Heart left ventricle (tissue), 16 donors: Measurements from ENCODE around the gene CD34. TPM values are rescaled to one million over a fixed set of nuclear protein-coding genes. Genes with fewer than 3 reads are reported as not detected.

Source experiments
- ATAC-seq, 4 donors: fragments of 200-7000 bp; cut with Tn5 transposase; one replicate each; pipeline ENCODE4 v1.9.1; 2020 to 2022; ENCODE audit warnings: moderate library complexity in 4 of 4, mild to moderate bottlenecking in 3 of 4, moderate number of reproducible peaks in 1 of 4
- DNase-seq, 5 donors: peaks; one replicate each; pipeline ENCODE4 v3.0.0-alpha.2; 2020
- H3K27ac ChIP-seq, 12 donors: fragments of 200-600 bp; sonication (generic) in 4 of 12; one replicate each; pipeline versions ENCODE4 v1.5.0 to v1.8.0; 2016 to 2022; ENCODE audit warnings: mild to moderate bottlenecking in 2 of 12
- H3K27me3 ChIP-seq, 9 donors: fragments of 200-600 bp; sonication (generic) in 2 of 9; one replicate each; pipeline versions ENCODE4 v1.5.1 to v1.8.0; 2016 to 2022; ENCODE audit warnings: mild to moderate bottlenecking in 3 of 9
- H3K36me3 ChIP-seq, 9 donors: fragments of 200-600 bp; sonication (generic) in 2 of 9; one replicate each; pipeline versions ENCODE4 v1.5.0 to v1.8.0; 2018 to 2022; ENCODE audit warnings: mild to moderate bottlenecking in 2 of 9
- H3K4me1 ChIP-seq, 12 donors: fragments of 200-600 bp; sonication (generic) in 4 of 12; one replicate each; pipeline versions ENCODE4 v1.5.0 to v1.8.0; 2016 to 2022; ENCODE audit warnings: mild to moderate bottlenecking in 3 of 12
- H3K4me3 ChIP-seq, 12 donors: fragments of 200-600 bp; sonication (generic) in 4 of 12; one replicate each; pipeline versions ENCODE4 v1.5.0 to v1.8.0; 2017 to 2022; ENCODE audit warnings: mild to moderate bottlenecking in 9 of 12, moderate library complexity in 4 of 12
- H3K9me3 ChIP-seq, 12 donors: fragments of 200-600 bp; sonication (generic) in 4 of 12; one replicate each; pipeline versions ENCODE4 v1.5.0 to v1.8.0; 2016 to 2022; ENCODE audit warnings: mild to moderate bottlenecking in 1 of 12
- POLR2A ChIP-seq, 2 donors: fragments of 450-650 bp; IDR thresholded peaks; one replicate each; pipeline ENCODE4 v1.6.1; 2017; ENCODE audit warnings: antibody characterized with exemption in 2 of 2, mild to moderate bottlenecking in 2 of 2, moderate library complexity in 2 of 2
- WGBS, 4 donors: extraction: QIAGEN DNeasy Blood & Tissue Kit in 2 of 4; methylation state at CpG; one replicate each; pipeline versions ENCODE4 v1.1.5 to v1.1.7; 2013 to 2018; 5-methylcytosine and 5-hydroxymethylcytosine counted together
- intact Hi-C, 10 donors: fragments of 100-400 bp; cut with DNase I; formaldehyde crosslinking; loops; one replicate each; pipeline versions ENCODE4 v1.11.1 to v1.14.2; 2022
- polyA plus RNA-seq, 2 donors: library from polyadenylated mRNA; stranded (reverse); fragments of 200-250 nt; gene quantifications; one replicate each; pipeline ENCODE4 v1.2.3, GENCODE V29; 2013
- total RNA-seq, 9 donors: library from RNA; depleted of rRNA in 2 of 9; stranded (reverse); fragments of >200 nt in 2 of 9; fragmentation: NEBNext Ultra II Directional in 3 of 9; extraction: Animal tissue kit (Norgen Biotek cat#: 25700) in 3 of 9; gene quantifications; one replicate each; pipeline versions ENCODE4 v1.1.0 to v1.2.4, GENCODE V29; 2016 to 2023
- TF ChIP-seq, protein P1 (sequence below), 12 donors: fragments of 200-600 bp; sonication (generic) in 4 of 12; IDR thresholded peaks; one replicate each; pipeline versions ENCODE4 v1.5.0 to v1.8.0; 2018 to 2022; ENCODE audit warnings: antibody characterized with exemption in 12 of 12, mild to moderate bottlenecking in 5 of 12
- donor health status: ischemic (EF 13 %, LVEDD 7.1; RV severe dilation, severe dysfunction).
- donor health status: healthy with polysubstance abuse.
- donor health status: DM: no; HTN: yes; CAD: no.
- donor health status: DM: no; HTN: no; CAD: no.
- donor health status: ischemic (EF 25% LVEDD 6.9; RV normal size, moderate dysfunction).
- donor health status: ischemic (EF 25% LVEDD 5.7; RV mildly dilated, moderate dysfunction).
- donor health status: healthy.
- donor health status: DM: yes; HTN: yes; CAD: no.
- donor health status: ischemic (EF 35%, LVEDD 5.7; RV mildly dilated, moderate dysfunction).
- donor health status: nonischemic (EF 11% LVEDD 7.7; RV severe dilation, severe dysfunction).
- donor health status: DM: yes; HTN: yes; CAD: no.
- donor health status: PGD.
- donor health status: ischemic (EF 29% LVEDD 5.4; RV normal size, mild dysfunction).
- donor health status: nonischemic (EF 23%, LVEDD 6.1; RV moderate dilation, normal function).

CD34 gene
- total and polyA plus RNA-seq, 11 donors = 37.4 to 103 (median 63.0) TPM

DNA sequence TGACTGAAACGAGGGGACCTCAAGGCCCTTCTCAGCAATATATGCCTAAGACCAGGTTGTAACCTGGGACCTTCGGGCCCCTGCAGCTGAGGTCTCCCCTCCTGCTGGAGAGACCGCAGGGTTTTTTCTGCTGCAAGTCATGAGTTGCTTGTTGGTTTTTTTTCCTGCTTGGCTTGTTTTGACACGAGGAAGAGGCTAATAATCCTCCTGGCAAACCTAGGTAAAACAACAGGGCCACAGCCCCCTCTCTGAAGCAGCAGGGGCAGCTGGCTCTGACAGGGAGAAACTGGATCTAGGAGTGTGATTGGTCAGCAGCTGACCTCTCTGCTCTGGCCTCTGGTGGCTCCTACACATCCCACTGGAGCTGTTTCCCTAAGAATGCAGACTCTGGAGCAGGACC is 69.0 kb downstream of the CD34 start:
- Histone ChIP-seq H3K36me3 (peaks cover 0 to 36% (median 0%) of the 10 kb centered on the region in 9 donors), H3K27ac (no peak overlapping the region), H3K4me3 (no peak overlapping the region), H3K4me1 (peaks cover 4 to 79% (median 54%) of the 10 kb centered on the region in 12 donors), H3K27me3 (no peaks in the 10 kb centered on the region), H3K9me3 (no peaks in the 10 kb centered on the region)
- ATAC-seq (no peak), DNase-seq (no peak)
- WGBS, 4 donors = 68 to 77% (median 72%) methylated on average over 4 of the region's 4 CpGs
- intact Hi-C loops = no loop called here
- TF ChIP-seq, protein P1, sequence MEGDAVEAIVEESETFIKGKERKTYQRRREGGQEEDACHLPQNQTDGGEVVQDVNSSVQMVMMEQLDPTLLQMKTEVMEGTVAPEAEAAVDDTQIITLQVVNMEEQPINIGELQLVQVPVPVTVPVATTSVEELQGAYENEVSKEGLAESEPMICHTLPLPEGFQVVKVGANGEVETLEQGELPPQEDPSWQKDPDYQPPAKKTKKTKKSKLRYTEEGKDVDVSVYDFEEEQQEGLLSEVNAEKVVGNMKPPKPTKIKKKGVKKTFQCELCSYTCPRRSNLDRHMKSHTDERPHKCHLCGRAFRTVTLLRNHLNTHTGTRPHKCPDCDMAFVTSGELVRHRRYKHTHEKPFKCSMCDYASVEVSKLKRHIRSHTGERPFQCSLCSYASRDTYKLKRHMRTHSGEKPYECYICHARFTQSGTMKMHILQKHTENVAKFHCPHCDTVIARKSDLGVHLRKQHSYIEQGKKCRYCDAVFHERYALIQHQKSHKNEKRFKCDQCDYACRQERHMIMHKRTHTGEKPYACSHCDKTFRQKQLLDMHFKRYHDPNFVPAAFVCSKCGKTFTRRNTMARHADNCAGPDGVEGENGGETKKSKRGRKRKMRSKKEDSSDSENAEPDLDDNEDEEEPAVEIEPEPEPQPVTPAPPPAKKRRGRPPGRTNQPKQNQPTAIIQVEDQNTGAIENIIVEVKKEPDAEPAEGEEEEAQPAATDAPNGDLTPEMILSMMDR (IDR thresholded peaks at IDR 0.05) = no peak
- TF ChIP-seq POLR2A (IDR thresholded peaks at IDR 0.05) = no peak

DNA sequence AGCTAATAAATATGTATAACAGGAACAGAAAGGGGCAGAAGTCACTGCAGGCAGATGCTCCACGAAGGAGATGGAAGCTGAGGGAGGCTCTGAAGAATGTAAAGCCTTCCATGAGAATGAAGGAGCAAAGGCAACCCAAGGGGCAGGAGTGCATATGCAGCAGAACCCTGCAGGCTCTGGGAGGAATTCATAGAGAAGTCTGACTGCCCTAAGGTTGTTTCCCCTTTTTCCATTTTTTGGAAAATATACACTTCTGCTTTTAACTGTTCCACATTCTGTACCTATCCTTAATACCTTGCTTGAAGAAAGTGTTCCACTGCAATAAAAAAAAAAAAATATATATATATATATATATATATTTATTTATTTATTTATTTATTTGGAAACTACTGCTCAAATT is 69.6 kb downstream of the CD34 start:
- ATAC-seq = no peak

DNA sequence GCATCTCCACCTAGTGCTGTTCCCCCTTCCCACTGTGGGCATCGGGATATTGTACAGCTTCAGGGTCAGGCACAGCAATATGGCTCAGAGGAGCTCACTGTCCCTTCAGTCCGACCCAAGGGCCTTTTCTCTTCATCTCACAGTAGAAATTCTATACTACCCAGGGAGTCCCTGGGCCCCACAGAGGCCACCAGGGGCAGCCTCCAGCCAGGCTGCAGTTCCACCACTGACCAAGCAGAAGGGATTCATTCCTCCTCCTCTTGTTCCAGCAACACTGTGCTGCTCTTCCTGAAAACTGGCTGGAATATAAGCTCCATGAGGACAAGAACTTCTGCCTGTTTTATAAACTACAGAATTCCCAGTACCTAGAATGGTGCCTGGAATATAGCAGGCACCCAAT is 70.5 kb downstream of the CD34 start:
- Histone ChIP-seq H3K4me3 (no peak overlapping the region), H3K36me3 (peaks cover 0 to 36% (median 0%) of the 10 kb centered on the region in 9 donors), H3K9me3 (no peaks in the 10 kb centered on the region), H3K27ac (peak overlapping the region in 2 of 12 donors; percentile 88 to 98), H3K27me3 (no peaks in the 10 kb centered on the region), H3K4me1 (peaks cover 4 to 83% (median 57%) of the 10 kb centered on the region in 12 donors)
- 92 to 100% (median 94%) methylated on average over 2 of the region's 2 CpGs for WGBS, 4 donors
- no peak for ATAC-seq
- DNase-seq = no peak
- intact Hi-C loops = no loop called here
- TF ChIP-seq, protein P1 (IDR thresholded peaks at IDR 0.05) = peak in 2 of 12 donors; percentile 9 to 16
- no peak for TF ChIP-seq POLR2A (IDR thresholded peaks at IDR 0.05)

More for the DNA sequence above, 69.6 kb downstream of the CD34 start:
- H3K27me3 ChIP-seq = no peaks in the 10 kb centered on the region
- no peaks in the 10 kb centered on the region for H3K9me3 ChIP-seq
- H3K36me3 ChIP-seq = peaks cover 0 to 36% (median 0%) of the 10 kb centered on the region in 9 donors
- H3K4me1 ChIP-seq = peaks cover 4 to 83% (median 58%) of the 10 kb centered on the region in 12 donors
- intact Hi-C loops = no loop called here
- WGBS, 4 donors = 65 to 82% (median 69%) methylated on average over 1 of the region's 1 CpG
- DNase-seq = no peak
- no peak overlapping the region for H3K27ac ChIP-seq
- no peak overlapping the region for H3K4me3 ChIP-seq
- TF ChIP-seq, protein P1 (IDR thresholded peaks at IDR 0.05) = no peak
- TF ChIP-seq POLR2A (IDR thresholded peaks at IDR 0.05) = no peak

DNA sequence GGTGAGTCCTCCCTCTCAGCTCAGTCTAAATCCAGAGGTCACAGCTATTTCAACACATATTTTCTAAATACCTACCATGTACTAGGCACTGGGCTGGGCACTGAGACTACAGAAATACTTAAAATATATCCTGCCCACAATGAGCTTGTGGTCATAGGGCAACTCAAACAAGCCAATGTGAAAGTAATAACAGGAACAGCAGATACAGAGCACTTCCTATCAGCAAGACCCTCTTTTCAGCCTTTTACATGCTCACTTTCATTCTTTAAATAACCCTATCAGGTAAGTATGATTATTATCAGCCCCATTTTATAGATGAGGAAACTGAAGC is 71.9 kb downstream of the CD34 start:
- peaks cover 0 to 30% (median 0%) of the 10 kb centered on the region in 9 donors for H3K36me3 ChIP-seq
- peaks cover 4 to 81% (median 58%) of the 10 kb centered on the region in 12 donors for H3K4me1 ChIP-seq
- H3K27me3 ChIP-seq = no peaks in the 10 kb centered on the region
- H3K9me3 ChIP-seq = no peaks in the 10 kb centered on the region
- intact Hi-C loops = no loop called here
- ATAC-seq (no peak), DNase-seq (no peak)
- no peak overlapping the region for H3K4me3 ChIP-seq
- peak overlapping the region in 11 of 12 donors; percentile 16 to 98 (median 77) for H3K27ac ChIP-seq
- TF ChIP-seq POLR2A (IDR thresholded peaks at IDR 0.05) = no peak
- TF ChIP-seq, protein P1 (IDR thresholded peaks at IDR 0.05) = no peak
